Tibial artery (tissue), 4 donors: ENCODE results near the gene ATXN7.

Experiments used
- DNase-seq, 2 donors: peaks; one replicate each; pipeline ENCODE4 v3.0.0-alpha.2; 2019
- H3K27ac ChIP-seq, 2 donors: fragments of 200-600 bp; sonication (generic) in 1 of 2; 1 replicate in 1 of 2; 2 replicates in 1 of 2; pipeline ENCODE4 v1.5.1; 2018 to 2019; ENCODE audit warnings: mild to moderate bottlenecking in 1 of 2
- H3K27me3 ChIP-seq, 2 donors: fragments of 200-600 bp; sonication (generic) in 1 of 2; one replicate each; pipeline versions ENCODE4 v1.5.1 to v1.6.0; 2016 to 2019
- H3K36me3 ChIP-seq, 3 donors: fragments of 200-600 bp; sonication (generic) in 2 of 3; one replicate each; pipeline ENCODE4 v1.5.1; 2016 to 2019; ENCODE audit warnings: mild to moderate bottlenecking in 2 of 3
- H3K4me1 ChIP-seq, 4 donors: fragments of 200-600 bp; sonication (generic) in 2 of 4; 1 replicate in 3 of 4; 2 replicates in 1 of 4; pipeline ENCODE4 v1.5.1; 2016 to 2019
- H3K4me3 ChIP-seq, 2 donors: fragments of 200-600 bp; sonication (generic) in 1 of 2; 1 replicate in 1 of 2; 2 replicates in 1 of 2; pipeline ENCODE4 v1.5.1; 2018 to 2019; ENCODE audit warnings: mild to moderate bottlenecking in 2 of 2
- H3K9me3 ChIP-seq, 3 donors: fragments of 200-600 bp; sonication (generic) in 1 of 3; one replicate each; pipeline ENCODE4 v1.5.1; 2016 to 2019
- CTCF ChIP-seq, 2 experiments: fragments of 200-600 bp in 1 of 2; fragments of 450-650 bp in 1 of 2; IDR thresholded peaks; one replicate each; pipeline ENCODE4 v1.5.1; 2017 to 2019; ENCODE audit warnings: antibody characterized with exemption in 2 of 2, mild to moderate bottlenecking in 1 of 2, moderate library complexity in 1 of 2
- intact Hi-C: fragments of 100-400 bp; cut with DNase I; formaldehyde crosslinking; loops from one replicate; pipeline ENCODE4 v1.15.0; 2023; ENCODE audit warnings: low total_unique reads

Gene ATXN7

DNA sequence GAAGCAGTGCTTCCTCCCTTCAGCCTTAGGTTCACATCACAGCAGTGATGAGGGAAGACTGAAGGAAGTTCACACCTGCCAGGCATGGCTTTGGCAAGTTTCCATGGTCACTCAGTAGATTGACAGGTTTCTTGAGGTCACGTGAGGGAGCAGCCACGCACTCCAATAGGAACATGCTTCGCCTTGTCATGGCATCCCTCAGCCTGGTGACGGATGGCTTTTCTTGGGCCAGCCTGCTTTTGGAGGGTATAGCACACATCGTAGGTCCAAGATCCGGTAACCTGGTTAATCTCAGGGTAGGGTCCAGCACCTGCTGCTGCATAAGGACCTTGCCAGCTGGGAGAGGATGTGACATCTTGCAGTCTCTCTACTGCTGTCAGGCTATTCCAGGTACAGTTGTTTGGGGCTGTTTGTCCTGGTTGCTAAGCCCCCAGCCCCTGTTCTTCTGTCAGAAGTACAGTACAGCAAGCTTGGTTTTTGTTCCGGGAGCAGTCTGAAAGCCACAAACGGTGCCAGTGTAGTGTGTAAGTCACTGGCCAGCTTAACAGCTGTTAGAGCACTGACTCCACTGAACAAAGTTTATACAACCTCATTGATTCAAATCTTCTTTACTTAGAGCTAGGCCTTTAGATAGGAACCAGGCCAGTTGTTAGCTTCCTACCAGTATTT, 117.3 kb downstream of the ATXN7 start:
- Histone ChIP-seq H3K36me3 (peaks cover 44 to 48% (median 44%) of the 10 kb centered on the region in 3 donors), H3K4me3 (no peak overlapping the region), H3K27ac (no peak overlapping the region)

GRCh38 chr3:63981980-63982379, 118.3 kb downstream of the ATXN7 start:
- intact Hi-C loops = no loop called here
- H3K4me3 ChIP-seq = no peak overlapping the region
- H3K27ac ChIP-seq = no peak overlapping the region
- no peak for DNase-seq
- H3K36me3 ChIP-seq = peaks cover 47 to 53% (median 48%) of the 10 kb centered on the region in 3 donors
- H3K27me3 ChIP-seq = no peaks in the 10 kb centered on the region
- no peak for TF ChIP-seq CTCF (IDR thresholded peaks at IDR 0.05)
- H3K4me1 ChIP-seq = peaks cover 0 to 23% (median 4%) of the 10 kb centered on the region in 4 donors
- H3K9me3 ChIP-seq = no peaks in the 10 kb centered on the region

More for the DNA sequence above, 117.3 kb downstream of the ATXN7 start:
- Histone ChIP-seq H3K9me3 (no peaks in the 10 kb centered on the region), H3K27me3 (no peaks in the 10 kb centered on the region), H3K4me1 (peaks cover 0 to 33% (median 13%) of the 10 kb centered on the region in 4 donors)
- TF ChIP-seq CTCF (IDR thresholded peaks at IDR 0.05) = no peak
- DNase-seq = no peak
- intact Hi-C loops = no loop called here

- TF ChIP-seq CTCF (IDR thresholded peaks at IDR 0.05) = no peak
- Histone ChIP-seq H3K36me3 (peaks cover 61 to 77% (median 65%) of the 10 kb centered on the region in 3 donors), H3K9me3 (no peaks in the 10 kb centered on the region), H3K27me3 (no peaks in the 10 kb centered on the region), H3K4me1 (no peaks in the 10 kb centered on the region), H3K4me3 (no peak overlapping the region), H3K27ac (no peak overlapping the region)
- no peak for DNase-seq
- intact Hi-C loops = no loop called here
Observed at GRCh38 chr3:63984391-63984790, 120.7 kb downstream of the ATXN7 start.

- TF ChIP-seq CTCF (IDR thresholded peaks at IDR 0.05) = no peak
- Histone ChIP-seq H3K4me1 (no peaks in the 10 kb centered on the region), H3K9me3 (no peaks in the 10 kb centered on the region), H3K27me3 (no peaks in the 10 kb centered on the region), H3K4me3 (no peak overlapping the region), H3K27ac (no peak overlapping the region), H3K36me3 (peaks cover 63 to 81% (median 71%) of the 10 kb centered on the region in 3 donors)
- DNase-seq = no peak
- intact Hi-C loops = no loop called here
Observed at GRCh38 chr3:63986146-63986545, 122.5 kb downstream of the ATXN7 start.

- no peak for TF ChIP-seq CTCF (IDR thresholded peaks at IDR 0.05)
- Histone ChIP-seq H3K4me3 (no peak overlapping the region), H3K36me3 (peaks cover 62 to 83% (median 72%) of the 10 kb centered on the region in 3 donors), H3K4me1 (no peaks in the 10 kb centered on the region), H3K9me3 (no peaks in the 10 kb centered on the region), H3K27ac (no peak overlapping the region), H3K27me3 (no peaks in the 10 kb centered on the region)
- intact Hi-C loops = no loop called here
- DNase-seq = no peak
Observed at GRCh38 chr3:63986831-63987230, 123.2 kb downstream of the ATXN7 start.
